GM19455 (cell line): ENCODE data around the gene DPP10.
"Not testable (repeated sequence)": the region's sequence is repeated elsewhere in the genome, so short reads cannot be mapped to it uniquely, and the experiment has no call there.

Experiments used
- ATAC-seq: cut with Tn5 transposase; IDR thresholded peaks from one replicate; pipeline ENCODE4 v1.9.1; 2021; ENCODE audit not compliant: unreplicated experiment

Gene DPP10

DNA sequence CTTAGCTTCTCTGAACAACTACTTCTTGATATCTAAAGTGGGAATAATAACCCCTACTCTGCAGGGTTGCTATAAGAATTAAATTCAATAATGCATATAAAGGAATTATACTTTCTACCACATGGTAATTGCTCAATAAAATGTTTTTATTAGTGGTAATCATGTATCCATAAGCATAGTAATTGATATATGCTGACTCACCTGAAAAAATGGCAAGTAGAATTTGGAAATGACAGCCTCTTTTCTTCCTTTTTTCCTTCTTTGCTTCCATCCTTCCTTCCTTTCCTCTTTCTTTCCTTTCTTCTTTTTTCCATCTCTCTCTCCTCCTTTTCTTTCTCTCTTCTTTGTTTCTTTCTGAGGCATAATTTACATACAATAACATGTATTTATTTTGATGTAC is 65.3 kb downstream of the DPP10 start:
- no peak for ATAC-seq

DNA sequence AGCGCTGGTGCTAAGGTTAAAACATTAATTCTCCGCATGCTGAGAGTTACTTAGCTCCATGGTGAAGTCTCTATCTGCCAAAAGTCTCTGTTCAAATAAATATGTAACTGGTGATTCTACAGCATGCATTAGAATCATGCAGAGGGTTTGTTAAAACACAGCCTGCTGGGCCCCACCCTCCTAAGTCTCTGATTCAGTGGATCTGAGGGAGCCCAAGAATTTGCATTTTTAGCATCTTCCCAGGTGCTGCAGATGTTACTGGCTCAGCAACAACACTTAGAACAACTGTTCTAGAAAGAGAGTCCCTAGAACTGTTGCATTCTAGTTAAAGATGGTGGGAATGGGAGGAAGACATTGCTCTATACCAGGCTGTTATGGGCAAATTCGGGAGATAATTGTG is 73.4 kb downstream of the DPP10 start:
- no peak for ATAC-seq

DNA sequence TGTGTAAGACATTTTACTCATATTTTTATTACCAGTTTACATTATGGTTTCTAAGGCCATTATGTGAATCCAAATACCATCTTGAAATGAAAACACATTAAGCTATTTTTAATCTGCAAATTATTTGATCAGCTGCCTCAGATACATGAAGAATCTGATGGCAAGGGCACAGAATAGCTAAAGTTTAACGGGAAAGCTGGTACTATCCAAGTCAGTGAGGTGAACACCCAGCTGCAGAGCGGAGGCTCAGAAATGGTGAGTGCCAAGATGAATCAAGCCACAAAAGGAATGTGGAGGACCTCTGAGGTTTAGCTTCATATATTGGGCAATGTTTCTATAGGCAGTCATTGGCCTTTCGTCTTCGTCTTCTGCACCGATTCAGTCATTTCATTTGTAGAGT is 75.1 kb downstream of the DPP10 start:
- no peak for ATAC-seq

DNA sequence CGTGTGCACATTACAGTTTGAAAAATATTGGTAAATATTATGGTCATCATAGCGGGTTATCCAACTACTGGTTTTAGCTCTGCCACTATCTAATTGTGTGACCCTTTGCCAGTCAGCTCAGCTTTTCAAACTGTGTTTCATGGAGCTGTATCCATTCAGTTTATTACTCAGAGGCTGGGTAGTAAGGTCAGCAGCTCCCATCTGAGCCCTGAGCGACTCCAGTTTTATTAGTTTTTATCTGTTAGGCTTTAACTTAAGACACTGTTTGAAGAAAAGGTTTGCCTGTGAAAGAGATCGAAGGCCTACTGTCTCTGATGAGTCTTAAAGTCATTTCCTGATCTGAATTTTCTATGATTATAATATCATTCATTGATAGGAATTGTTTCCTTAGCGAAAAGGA is 76.3 kb downstream of the DPP10 start:
- ATAC-seq: no peak

DNA sequence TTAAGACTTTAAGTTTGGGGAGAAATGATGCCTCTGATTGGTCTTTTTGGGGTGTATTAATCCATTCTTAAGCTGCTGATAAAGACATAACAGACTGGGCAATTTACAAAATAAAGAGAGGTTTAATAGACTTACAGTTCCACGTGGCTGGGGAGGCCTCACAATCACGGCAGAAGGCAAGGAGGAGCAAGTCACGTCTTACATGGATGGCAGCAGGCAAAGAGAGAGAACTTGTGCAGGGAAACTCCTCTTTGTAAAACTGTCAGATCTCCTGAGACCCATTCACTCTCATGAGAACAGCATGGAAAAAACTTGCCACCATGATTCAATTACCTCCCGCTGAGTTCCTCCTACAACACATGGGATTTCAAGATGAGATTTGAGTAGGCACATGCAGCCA is 80.2 kb downstream of the DPP10 start:
- not testable (repeated sequence) for ATAC-seq

DNA sequence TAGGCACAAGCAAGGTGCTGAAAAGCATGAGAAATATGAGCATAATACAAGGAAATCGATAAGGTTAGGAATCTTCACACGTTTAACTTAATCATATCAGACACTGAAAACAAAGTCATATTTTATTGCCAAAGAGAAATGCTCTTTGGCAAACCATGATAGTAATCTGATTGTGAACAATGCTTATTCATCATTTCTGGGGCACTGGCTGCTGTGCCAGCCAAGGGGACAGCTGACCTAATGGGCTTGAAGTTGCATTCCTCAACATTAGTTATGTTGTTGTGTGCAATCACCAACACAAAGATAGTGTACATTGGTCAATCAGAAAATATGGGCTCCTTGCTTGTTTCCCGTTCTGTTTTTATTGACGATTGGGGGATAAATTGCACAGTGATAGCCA is 83.5 kb downstream of the DPP10 start:
- no peak for ATAC-seq

DNA sequence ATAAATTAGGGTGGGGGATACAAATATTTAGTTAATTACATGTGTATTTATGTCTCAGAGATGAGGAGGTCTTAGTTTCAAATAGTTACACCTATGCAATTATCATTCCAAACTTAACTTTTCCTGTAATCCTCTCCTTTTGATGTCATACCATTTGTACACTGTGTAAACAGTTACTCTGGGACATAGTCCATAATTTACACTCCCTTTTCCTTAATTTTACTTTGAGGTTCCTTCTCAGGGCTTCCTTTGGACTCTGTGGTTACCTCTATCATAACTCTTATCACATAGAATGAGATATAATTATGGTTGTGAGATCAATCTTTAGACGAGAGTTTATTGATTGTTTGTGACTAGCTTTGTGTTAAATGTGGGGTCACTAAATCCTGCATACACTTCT is 84.4 kb downstream of the DPP10 start:
- ATAC-seq: no peak

DNA sequence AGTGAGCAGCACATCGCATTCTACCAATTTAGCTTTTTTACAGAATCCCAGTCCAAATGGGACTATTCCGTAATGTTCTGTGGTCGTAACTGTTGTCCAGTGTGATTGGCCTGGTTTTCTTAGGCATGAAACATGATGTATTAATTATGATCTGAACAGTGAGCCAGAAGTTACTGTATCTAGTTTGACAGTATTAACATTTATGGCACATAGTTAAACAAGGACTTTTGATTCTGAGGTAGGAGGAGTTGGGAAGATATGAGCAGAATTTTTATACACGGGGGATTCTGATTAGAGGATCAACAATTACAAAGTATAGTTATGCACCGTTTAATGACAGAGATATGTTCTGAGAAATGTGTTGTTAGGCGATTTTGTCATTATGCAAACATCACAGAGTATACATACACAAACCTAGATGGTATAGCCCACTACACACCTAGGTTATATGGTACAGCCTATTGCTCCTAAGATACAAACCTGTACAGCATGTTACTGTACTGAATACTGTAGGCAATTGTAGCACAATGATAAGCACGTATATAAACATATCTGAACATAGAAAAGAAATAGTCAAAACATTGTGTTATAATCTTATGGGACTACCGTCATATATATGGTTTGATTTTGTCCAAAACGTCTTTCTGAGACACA is 85.0 kb downstream of the DPP10 start:
- ATAC-seq: no peak

DNA sequence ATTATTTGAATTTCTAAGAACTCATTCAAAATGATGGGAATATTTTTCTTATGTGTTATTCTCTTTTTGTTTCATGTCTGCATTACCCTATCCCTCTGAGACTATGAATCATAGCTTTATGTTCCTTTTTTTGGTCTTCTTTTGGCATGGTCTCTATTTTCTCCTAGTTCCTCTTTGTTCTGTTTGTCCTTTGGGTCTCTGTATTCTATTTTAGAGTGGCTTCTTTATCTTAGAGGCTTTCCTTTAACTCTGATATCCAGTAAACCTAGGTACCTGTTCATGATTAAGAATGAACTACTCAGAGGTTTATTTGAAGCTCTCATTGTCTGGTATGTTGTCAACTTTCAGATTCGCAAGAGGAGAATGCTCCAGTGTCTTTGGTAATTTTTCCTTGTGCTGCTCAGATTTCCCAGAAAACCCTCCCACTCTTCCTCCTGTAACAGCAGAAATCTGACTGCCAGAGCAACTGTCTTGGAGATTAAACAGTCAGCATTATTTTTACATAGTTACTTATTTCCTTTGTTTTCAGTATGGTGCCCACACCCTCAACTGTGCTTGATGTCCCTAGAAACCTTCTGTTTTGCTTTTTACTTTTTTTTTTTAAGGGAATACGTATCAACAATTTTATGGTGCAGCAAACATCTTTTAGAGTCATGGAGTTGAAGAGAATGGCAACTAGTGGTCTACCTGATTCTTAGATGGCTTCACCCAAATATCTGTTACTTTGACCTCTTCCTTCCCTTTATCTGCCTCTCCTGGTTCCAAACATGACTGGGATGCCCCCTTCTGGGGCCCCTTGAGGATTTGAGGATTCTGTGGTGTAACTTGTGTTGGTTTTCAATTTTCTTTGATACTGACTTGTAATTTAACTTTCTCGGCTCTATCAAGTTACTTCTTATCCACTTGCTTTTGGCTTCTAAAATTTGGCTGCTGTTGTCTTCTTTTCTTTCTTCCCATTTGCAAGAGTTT is 92.0 kb downstream of the DPP10 start:
- ATAC-seq: no peak

DNA sequence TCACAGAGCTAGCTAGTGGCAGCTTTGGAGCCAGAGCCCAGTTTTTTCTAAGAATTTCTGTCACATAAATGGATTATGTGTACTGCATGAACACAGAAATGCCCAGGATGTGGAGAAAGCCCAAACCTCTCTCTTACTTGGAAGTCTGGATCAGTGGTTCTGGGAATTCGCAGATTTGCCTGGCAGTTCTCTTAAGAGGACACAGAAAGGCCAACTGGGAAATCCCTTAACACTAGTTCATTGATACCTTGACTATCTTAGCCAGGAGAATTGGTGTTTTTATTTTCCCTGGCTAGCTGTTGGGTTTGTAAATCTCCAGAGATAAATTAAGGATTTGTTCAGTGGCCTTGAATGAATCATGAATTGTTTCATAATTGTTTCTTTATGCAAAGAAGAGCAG is 95.3 kb downstream of the DPP10 start:
- no peak for ATAC-seq

DNA sequence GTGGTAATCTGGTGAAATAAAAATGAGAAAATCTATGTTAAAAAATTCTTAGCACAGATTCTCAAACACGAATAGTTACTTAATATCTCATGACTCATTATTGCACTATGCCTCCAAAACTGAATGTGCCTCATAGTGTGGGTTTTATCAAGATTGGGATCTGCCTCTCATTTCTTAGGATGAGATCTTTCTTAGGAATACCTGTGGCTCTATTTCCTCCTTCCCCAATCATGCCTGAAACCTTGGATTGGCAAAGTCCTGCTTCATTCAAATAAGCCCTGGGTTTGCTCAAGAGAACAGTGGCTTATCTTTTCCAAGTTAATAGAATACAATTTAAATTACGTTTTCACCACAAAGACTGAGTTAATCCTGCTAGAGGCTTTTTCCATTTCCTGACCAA is 100.3 kb downstream of the DPP10 start:
- ATAC-seq: no peak

DNA sequence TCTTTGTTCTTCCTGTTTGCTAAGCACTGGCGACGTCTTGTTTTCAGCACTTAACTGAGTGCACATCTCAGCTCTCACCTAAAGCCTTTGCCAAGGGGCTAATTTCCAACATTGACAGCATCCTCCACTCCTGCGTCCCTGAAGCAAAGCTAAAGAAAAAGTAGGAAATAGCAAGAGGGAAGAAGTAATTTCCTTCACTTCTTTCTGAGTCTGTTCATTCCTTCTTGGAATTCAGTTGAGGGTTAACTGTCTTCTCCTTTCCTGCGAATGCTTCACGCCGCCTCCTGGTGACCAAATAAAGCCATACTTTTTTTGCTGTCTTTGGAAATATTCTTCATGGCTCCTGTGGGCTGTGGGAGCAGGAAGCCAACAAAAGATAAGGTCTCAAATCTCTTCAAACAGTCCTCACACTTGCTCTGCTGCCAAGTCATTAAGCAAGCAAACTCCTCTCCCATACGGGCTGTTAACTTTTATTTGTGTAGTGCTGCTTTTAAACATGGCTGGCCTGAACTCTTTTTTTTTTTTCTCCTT is 100.9 kb downstream of the DPP10 start:
- no peak for ATAC-seq

DNA sequence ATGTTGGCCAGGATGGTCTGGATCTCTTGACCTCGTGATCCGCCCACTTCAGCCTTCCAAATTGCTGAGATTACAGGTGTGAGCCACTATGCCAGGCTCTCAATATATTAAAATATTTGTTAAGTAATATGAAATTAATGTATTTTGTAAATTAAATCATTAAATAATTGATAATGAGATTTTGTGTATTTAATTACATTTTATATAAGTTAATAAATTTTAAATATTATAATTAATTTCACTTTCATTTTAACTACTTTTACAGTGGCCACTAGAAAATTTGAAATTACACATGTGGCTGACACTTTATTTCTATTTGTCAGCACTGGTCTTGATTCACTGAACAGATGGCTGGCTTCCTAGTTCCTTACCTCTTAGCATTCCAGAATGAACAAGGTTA is 102.6 kb downstream of the DPP10 start:
- no peak for ATAC-seq

DNA sequence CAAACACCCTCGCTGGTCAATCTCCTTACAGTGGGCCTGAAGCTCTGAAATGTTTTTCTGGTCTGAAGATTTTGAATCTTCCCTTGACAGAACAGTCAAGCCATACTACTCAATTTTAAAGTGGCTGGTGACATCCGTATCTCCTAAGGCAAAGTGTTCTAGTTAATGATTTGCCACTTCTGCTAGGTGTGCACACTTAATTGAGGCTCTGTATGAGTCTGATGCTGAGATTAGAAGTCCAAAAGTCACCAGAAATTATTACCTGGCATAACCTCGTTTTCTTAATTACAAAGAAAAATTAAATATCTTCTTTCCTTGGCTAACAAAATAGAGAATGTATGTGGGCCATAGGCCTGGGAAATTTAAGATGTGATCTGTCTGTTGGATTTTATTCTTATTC is 104.1 kb downstream of the DPP10 start:
- ATAC-seq: no peak

DNA sequence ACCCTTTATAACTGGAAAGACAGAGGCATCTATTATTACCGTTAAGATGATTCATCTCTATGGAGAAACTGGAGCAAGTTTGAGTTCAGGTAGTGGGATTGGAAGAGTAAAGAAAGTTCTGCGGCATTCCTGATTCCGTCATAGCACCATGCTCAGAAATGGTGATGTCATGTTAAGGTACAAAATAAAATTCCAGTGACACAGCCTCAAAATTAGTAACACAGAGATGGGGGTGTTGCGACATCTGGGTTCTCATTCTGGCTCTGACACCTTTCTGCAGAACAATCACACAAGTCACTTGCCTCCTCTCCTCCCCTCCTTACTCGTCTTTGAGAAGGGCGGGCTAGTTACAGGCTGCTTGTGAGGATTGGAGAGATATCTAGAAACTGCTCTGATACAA is 105.7 kb downstream of the DPP10 start:
- no peak for ATAC-seq

DNA sequence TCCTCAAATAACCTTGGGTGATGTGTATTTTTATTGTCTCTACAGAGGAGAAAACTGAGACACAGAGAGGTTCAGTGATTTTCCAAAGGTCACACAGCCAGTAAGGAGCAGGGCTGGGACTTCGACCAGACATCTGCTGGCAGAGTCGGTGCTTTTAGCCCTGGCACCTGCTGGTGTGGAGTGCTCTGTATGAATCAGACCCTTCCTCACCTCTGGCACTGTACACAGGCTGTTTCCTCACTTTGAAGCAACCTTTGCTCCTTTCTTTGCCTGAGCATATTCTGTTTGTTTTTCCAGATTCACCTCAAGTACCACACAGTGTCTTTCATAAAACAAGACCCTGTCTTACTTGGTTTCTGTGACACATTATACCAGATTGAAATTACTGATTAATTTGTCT is 107.9 kb downstream of the DPP10 start:
- ATAC-seq: no peak

DNA sequence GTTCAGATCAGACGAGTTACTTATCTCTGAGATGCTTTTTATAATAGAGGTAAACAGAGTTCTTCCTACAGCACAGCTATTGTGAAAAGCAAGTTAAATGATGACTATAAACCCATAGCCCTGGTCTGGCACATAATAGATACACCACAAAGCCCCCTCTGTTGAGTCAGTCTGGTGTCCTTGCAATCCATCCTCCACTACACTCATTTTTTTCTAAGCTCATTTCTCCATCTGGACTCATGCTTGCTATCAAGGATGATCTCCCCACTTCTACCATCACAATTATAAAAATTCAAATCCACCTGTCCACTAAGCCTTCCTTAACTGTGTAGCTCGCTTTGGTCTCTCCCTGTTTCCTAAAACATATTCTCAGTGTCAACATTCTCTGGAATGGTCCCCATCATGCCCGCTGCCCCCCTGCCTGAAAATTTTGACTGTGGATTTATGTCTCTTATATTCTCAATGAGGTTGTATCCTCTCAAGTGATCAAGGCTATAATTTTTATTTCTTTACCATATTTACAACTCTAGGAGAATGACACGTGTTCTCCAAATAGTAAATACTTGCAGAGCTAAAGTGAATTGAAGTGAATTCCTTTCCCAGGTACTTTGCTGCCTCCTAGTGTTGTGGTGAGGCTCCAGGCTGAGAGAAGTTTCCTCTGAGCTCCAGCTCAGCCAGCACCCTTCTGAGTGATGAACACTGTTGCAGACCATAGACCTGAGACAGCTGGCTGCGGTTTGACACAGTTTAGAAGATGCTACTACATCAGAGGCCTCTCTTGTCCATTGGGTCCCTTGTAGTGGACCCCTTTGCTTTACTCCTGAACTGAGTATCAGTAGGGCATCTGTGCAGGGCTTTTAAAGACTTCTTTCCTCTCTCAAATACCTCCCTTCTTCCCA is 108.7 kb downstream of the DPP10 start:
- ATAC-seq: no peak

DNA sequence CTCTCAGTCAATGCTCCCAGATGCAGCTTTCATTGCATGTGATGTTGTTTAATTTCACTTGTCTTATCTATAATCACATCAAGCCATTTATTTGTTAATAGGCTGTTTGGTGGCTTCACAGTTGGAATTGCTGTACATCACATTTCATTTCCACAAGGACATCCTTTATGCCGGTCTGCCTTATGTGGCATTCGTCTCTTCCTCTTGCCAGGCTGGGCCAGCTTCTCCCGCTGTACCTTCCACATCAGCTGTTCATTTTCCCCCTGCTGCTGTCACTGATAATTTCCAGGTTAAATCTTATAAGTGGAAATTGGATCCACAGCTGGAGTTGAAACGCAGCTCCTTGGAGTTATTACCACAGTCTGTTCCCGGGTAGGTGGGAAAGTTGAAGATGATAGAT is 110.6 kb downstream of the DPP10 start:
- ATAC-seq: no peak

DNA sequence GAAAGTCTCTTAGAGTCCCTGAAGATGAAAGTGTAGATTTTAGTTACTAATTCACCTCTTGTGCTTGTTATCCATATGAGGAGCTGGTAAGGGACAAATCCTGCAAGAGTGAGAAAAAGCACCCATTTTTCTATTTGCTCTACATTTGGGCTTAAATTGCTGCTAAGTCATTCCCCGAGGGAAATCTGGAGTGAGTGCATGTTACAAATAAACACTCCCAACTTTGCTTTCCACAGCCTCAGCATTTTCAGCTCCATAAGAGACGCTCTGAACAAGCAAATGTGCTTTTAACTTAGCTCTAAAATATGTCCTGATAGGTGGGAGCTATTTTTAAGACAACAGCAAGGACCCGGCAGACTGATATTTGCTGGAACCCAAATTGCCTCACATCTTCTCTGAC is 126.7 kb downstream of the DPP10 start:
- no peak for ATAC-seq

DNA sequence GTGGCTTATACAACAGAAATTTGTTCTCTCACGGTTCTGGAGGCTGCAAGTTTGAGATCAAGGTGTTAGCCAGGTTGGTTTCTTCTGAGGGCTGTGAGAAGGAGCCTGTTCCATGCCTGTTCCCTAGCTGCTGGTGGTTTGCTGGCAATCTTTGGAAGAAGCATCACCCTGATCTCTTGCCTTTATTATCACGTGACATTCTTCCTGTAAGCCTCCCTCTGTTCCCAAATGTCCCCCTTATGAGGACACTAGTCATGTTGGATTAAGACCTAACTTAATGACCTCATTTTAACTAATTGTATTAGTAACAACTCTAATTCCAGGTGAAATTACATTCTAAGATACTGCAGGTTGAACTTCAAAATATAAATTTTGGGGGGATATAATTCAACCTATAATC is 135.2 kb downstream of the DPP10 start:
- ATAC-seq: no peak

DNA sequence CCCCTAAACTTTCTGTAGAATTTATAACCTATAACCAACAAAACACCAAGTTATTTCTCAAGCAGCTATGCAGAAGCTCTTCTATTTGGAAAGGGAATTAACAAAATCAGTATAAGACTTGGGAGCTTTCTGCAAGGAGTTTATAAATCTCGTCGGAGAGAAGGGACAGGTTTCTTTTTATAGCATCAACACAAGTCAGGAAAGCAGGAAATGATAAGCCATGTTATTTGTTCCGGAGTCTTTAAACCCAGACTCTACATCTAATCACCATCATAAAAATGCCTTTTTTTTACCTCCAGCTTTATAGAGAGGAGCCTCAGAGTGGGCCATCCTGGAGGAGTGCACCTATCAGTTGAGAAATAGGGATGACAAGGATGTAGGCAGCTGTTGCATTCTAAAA is 137.1 kb downstream of the DPP10 start:
- ATAC-seq: no peak
